ENCODE data around the gene LRRK1. TPM values are rescaled to one million over a fixed set of nuclear protein-coding genes. Genes with fewer than 3 reads are reported as not detected.

LRRK1 gene
- total and polyA plus RNA-seq, 2 donors (not counting 1 experiment from before 2014, with no cell fraction given), result 19.8 to 53.0 TPM

DNA sequence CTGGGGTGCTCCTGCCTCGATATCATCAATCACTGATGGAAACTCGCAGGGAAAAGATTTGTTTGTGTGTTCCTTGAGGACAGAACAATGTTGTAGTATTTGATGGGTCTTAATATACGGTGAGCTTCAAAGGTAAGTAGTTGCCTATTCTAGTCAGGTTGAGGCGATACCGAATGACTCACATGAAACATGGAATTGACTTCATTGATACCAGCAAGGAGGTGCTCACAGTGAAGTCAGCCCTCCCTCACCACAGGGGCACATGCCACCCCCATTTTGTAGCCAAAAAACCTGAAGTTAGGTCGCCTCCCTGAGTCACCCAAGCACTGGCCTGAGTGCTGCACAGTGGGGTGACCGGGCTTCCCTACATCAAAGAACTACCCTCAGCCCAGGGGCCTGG, 43.2 kb upstream of the LRRK1 start:
- H4K20me1 ChIP-seq (ENCODE audit: control insufficient read depth, insufficient read depth, low read length, poor library complexity, severe bottlenecking), result no peaks in the 10 kb centered on the region
- CTCF ChIA-PET, result no interaction called here
- no peak for ATAC-seq (ENCODE audit: low read depth)

DNA sequence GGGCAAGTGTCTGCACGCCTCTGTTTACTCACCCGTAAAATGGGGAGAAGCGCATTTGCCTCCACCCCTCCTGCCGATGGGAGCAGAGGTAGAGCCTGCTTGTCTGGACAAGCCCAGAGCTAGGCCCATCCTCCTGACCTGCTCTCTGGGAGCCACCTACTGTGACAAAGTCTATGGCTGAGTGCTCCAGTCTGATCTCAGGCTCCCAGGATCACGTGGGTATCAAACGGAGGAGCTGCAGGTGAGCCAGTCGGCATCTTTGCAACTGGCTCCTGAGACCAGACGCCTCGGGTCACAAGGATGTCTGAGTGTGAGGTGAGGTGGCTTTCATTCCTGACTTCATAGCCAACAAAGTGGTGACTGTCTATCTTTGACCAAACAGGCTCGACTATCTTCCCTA, 41.6 kb upstream of the LRRK1 start:
- peaks cover 61% of the 10 kb centered on the region for H3K27me3 Mint-ChIP-seq
- TF ChIP-seq, protein P1, sequence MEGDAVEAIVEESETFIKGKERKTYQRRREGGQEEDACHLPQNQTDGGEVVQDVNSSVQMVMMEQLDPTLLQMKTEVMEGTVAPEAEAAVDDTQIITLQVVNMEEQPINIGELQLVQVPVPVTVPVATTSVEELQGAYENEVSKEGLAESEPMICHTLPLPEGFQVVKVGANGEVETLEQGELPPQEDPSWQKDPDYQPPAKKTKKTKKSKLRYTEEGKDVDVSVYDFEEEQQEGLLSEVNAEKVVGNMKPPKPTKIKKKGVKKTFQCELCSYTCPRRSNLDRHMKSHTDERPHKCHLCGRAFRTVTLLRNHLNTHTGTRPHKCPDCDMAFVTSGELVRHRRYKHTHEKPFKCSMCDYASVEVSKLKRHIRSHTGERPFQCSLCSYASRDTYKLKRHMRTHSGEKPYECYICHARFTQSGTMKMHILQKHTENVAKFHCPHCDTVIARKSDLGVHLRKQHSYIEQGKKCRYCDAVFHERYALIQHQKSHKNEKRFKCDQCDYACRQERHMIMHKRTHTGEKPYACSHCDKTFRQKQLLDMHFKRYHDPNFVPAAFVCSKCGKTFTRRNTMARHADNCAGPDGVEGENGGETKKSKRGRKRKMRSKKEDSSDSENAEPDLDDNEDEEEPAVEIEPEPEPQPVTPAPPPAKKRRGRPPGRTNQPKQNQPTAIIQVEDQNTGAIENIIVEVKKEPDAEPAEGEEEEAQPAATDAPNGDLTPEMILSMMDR (IDR thresholded peaks at IDR 0.05), result no peak
- TF ChIP-seq EZH2 (IDR thresholded peaks at IDR 0.05; ENCODE audit: borderline replicate concordance, insufficient read depth, low read depth, low read length, poor library complexity, severe bottlenecking), result no peak
- no peak for ATAC-seq (ENCODE audit: low read depth)
- no peak overlapping the region for H3K4me3 Mint-ChIP-seq
- Histone ChIP-seq H2AFZ (ENCODE audit: insufficient read depth, low read depth, low read length, poor library complexity, severe bottlenecking) (no peak overlapping the region), H3K36me3 (replicated peaks in 1 of 2; ENCODE audit: control extremely low read depth in 1 of 2, control insufficient read depth in 1 of 2, extremely low read depth in 1 of 2, insufficient read depth in 2 of 2, low read length in 1 of 2) (no peaks in the 10 kb centered on the region), H3K27me3 (replicated peaks in 1 of 4; ENCODE audit: control extremely low read depth in 1 of 4, control insufficient read depth in 3 of 4, insufficient read depth in 4 of 4, low read length in 3 of 4) (peaks cover 0 to 53% (median 21%) of the 10 kb centered on the region in 4 experiments), H3K79me2 (ENCODE audit: control insufficient read depth, insufficient read depth, low read length) (no peaks in the 10 kb centered on the region), H3K4me1 (ENCODE audit: control insufficient read depth in 2 of 2, insufficient read depth in 2 of 2, low read length in 2 of 2) (peaks cover 10% of the 10 kb centered on the region in 2 donors), H3K27ac (ENCODE audit: low read length in 2 of 2) (no peak overlapping the region), H3K9me3 (ENCODE audit: control extremely low read depth in 1 of 3, control insufficient read depth in 2 of 3, insufficient read depth in 1 of 3, low read length in 2 of 3) (no peaks in the 10 kb centered on the region), H4K20me1 (ENCODE audit: control insufficient read depth, insufficient read depth, low read length, poor library complexity, severe bottlenecking) (no peaks in the 10 kb centered on the region), H3K9ac (ENCODE audit: low read length) (no peak overlapping the region), H3K4me3 (ENCODE audit: control extremely low read depth in 1 of 5, extremely low read depth in 1 of 5, insufficient read depth in 1 of 5, low read depth in 2 of 5, low read length in 4 of 5) (no peak overlapping the region), H3K4me2 (replicated peaks; ENCODE audit: low read depth, low read length, poor library complexity, severe bottlenecking) (no peak overlapping the region)
- CTCF ChIA-PET, result interaction anchor here (1.1 to 2.5 kb wide), 3 partner anchors 16 to 251 kb away, joined by 3 to 8 read pairs (median 4); no protein-coding TSS in a partner anchor
- DNase-seq, result no peak
- H3K4me1 Mint-ChIP-seq, result peaks cover 11% of the 10 kb centered on the region
- POLR2A ChIA-PET, result no interaction called here
- H3K9me3 Mint-ChIP-seq (ENCODE audit: insufficient read depth), result no peaks in the 10 kb centered on the region
- no peak overlapping the region for H3K27ac Mint-ChIP-seq
- intact Hi-C loops (cut with micrococcal nuclease), result no loop called here
- 94% methylated on average over 7 of the region's 10 CpGs for WGBS (ENCODE audit: insufficient coverage)

More for the DNA sequence above, 43.2 kb upstream of the LRRK1 start:
- peaks cover 45% of the 10 kb centered on the region for H3K27me3 Mint-ChIP-seq
- no peaks in the 10 kb centered on the region for H3K9me3 ChIP-seq (ENCODE audit: control extremely low read depth in 1 of 3, control insufficient read depth in 2 of 3, insufficient read depth in 1 of 3, low read length in 2 of 3)
- no peaks in the 10 kb centered on the region for H3K9me3 Mint-ChIP-seq (ENCODE audit: insufficient read depth)
- H3K27ac Mint-ChIP-seq, result no peak overlapping the region
- intact Hi-C loops (cut with micrococcal nuclease), result no loop called here
- no peak for TF ChIP-seq EZH2 (IDR thresholded peaks at IDR 0.05; ENCODE audit: borderline replicate concordance, insufficient read depth, low read depth, low read length, poor library complexity, severe bottlenecking)
- TF ChIP-seq, protein P1 (IDR thresholded peaks at IDR 0.05), result no peak
- no peaks in the 10 kb centered on the region for H3K36me3 ChIP-seq (replicated peaks in 1 of 2; ENCODE audit: control extremely low read depth in 1 of 2, control insufficient read depth in 1 of 2, extremely low read depth in 1 of 2, insufficient read depth in 2 of 2, low read length in 1 of 2)
- peaks cover 11% of the 10 kb centered on the region for H3K4me1 Mint-ChIP-seq
- no peaks in the 10 kb centered on the region for H3K79me2 ChIP-seq (ENCODE audit: control insufficient read depth, insufficient read depth, low read length)
- H2AFZ ChIP-seq (ENCODE audit: insufficient read depth, low read depth, low read length, poor library complexity, severe bottlenecking), result no peak overlapping the region
- H3K4me2 ChIP-seq (replicated peaks; ENCODE audit: low read depth, low read length, poor library complexity, severe bottlenecking), result no peak overlapping the region
- H3K9ac ChIP-seq (ENCODE audit: low read length), result no peak overlapping the region
- no peak overlapping the region for H3K27ac ChIP-seq (ENCODE audit: low read length in 2 of 2)
- H3K4me3 Mint-ChIP-seq, result no peak overlapping the region
- H3K27me3 ChIP-seq (replicated peaks in 1 of 4; ENCODE audit: control extremely low read depth in 1 of 4, control insufficient read depth in 3 of 4, insufficient read depth in 4 of 4, low read length in 3 of 4), result peaks cover 0 to 42% (median 15%) of the 10 kb centered on the region in 4 experiments
- POLR2A ChIA-PET, result no interaction called here
- DNase-seq, result no peak
- H3K4me1 ChIP-seq (ENCODE audit: control insufficient read depth in 2 of 2, insufficient read depth in 2 of 2, low read length in 2 of 2), result peaks cover 10% of the 10 kb centered on the region in 2 donors
- no peak overlapping the region for H3K4me3 ChIP-seq (ENCODE audit: control extremely low read depth in 1 of 5, extremely low read depth in 1 of 5, insufficient read depth in 1 of 5, low read depth in 2 of 5, low read length in 4 of 5)
- 100% methylated on average over 1 of the region's 7 CpGs for WGBS (ENCODE audit: insufficient coverage)
